Activated CD4-positive, alpha-beta T cell treated with anti-CD3 and anti-CD28 coated beads for 4 hours (primary cell): ENCODE results near the gene ARL11.

Experiments
- DNase-seq, 2 donors: peaks; one replicate each; pipeline ENCODE4 v3.0.0-alpha.2; 2020

ARL11 gene

DNA sequence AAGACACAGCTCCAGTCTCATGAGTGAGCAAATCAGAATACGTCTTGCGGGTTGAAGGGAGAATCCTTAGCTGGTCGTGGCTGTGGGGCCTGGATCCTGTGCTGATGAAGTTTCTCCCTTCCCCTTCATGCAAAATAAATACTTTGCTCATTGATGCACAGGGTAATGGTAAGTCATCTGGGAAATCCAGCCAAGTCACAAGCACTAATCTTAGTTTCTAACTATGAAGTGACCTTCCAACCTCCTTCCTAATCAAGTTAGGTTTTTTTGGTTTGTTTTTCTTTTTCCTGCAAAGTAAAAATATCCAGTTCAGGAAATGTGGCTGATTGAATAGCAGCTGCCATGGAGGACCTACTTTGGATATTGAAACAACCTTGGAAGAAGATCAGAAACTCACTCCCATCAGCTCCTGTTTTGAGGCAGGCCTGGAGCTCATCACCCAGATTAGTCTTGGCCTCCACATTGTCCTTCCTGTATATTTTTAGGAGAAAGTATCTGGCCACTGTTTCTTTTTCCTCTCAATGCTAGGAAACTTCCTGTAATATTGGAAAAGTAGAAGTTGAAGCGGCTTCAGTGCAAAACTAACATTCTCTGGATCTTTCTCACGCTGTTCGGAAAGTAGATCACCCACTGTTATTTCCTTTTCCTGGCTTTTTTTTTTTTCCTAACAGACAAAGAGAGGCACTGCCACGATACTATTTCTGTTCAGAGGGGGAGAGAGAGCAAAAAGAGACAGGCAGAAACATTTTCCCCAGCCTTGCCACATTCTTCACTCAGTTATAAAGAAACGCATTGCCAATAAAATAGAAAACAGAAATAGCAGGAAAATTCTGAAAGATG is 12.3 kb upstream of the ARL11 start:
- no peak for DNase-seq

DNA sequence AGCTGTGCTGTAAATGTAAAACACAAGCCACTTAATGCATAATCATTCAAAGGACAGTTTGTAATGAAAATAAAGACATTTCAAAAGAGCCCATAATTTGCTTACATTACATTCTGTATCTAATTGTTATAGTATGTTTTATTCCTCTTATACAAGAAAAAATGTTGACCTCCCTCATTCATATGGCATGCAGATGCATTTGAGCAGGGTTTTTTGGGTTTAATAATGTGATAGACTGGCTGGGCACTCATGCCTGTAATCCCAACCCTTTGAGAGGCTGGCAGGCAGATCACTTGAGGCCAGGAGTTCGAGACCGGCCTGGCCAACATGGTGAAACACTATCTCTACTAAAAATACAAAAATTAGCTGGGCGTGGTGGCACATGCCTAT is 11.6 kb upstream of the ARL11 start:
- DNase-seq, result no peak

DNA sequence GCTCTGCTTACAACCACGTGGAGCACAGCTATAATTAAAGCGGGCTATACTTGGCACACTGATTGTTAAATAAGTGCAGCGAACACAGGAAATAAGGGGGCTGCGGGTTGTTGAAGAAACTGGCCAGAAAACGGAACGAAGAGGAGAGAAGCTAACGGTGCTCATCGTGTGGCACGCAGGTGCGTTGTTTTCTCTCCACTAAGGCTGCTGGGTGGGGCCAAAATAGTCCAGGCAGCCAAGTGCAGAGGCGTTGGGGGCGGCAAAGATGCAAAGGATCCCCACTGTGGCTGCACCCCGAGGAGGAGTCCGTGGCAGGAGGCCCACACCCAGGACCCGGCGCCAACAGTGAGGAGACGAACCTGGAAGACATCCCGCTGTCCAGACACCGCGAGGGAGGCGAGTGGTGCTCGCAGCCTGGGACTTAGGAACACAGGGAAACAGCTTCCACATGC is 8.1 kb upstream of the ARL11 start:
- no peak for DNase-seq

DNA sequence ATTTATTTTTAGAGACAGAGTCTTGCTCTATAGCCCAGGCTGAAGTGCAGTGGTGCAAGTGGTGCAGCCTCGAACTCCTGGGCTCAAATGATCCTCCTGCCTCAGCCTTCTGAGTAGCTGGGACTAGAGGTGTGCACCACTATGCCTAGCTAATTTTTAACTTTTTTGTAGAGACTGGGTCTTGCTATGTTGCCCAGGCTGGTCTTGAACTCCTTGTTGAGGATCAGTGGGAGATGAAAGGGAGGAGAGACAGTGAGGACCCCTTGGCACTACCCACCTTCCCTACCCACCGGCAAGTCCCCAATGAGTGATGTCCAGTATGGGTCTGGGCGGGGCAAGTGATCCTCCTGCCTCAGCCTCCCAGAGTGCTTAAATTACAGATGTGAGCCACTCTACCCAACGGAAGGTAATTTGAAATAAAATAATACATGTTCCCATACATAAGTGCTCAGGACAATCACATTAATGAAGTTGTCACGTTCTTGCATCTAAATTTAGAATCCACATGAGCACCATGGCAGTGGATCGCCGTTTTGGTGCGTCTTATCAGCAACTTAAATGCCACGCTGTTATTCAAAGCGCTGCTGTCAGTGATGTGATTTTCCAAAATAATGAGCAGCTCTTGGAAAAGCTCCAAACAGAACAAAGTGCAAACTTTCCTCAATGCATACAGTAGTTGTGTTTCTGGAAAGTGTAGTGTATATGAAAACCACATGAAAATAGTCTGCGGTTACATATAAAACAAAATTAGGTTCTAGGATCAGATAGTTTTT is 5.9 kb upstream of the ARL11 start:
- DNase-seq, result no peak

DNA sequence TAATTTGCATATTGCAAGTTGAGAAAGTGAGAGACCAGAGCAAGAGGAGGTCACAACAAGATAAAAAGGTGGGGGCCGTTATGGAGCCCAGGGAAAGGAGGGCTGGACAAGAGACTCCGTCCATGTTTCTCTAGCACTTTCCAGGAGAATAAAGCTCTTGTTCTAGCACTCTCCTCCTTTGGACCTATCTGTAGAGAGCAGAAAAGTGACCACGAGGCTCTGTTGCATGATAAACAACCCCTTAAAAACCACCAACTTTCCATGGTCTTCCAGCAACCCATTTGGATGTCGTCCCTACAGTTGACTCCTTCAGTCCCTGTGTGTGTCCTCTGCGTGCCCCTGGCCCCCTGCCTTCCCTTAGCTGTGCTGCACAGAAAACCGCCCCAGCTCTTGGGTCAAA is 4.1 kb upstream of the ARL11 start:
- DNase-seq, result no peak

DNA sequence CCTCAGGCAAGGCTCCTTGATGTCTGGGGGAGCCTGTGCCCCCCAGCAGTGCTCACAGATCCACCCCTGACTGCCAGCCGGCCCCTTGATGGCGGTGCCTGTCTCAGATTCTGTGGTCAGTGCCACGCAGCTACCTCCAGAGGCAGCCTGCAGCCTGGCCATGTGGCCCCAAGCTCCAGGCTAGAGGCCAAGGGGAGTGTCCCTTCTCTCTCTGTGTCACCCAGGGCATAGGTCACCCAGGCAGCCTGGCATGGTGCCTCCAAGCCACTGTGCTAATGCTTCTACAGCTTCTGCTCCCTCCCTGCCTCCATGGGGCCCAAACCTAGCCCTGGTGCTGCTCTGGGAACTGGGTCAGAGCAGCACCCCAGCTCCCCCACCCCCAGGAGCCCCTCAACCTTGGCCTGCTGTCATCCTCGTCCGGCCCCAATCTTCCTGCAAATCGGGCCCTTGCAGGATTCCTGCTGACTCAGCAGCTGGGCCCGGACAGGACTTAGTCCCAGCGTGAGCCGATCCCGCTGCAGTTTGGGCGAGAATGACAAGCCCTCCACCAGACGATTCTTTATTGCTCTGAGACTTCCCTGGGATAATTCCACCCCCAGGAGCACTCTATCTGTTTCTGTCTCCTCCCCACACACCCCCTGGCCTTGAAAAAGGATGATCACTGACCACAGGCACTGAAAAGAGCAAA is 2.8 kb upstream of the ARL11 start:
- DNase-seq, result no peak

DNA sequence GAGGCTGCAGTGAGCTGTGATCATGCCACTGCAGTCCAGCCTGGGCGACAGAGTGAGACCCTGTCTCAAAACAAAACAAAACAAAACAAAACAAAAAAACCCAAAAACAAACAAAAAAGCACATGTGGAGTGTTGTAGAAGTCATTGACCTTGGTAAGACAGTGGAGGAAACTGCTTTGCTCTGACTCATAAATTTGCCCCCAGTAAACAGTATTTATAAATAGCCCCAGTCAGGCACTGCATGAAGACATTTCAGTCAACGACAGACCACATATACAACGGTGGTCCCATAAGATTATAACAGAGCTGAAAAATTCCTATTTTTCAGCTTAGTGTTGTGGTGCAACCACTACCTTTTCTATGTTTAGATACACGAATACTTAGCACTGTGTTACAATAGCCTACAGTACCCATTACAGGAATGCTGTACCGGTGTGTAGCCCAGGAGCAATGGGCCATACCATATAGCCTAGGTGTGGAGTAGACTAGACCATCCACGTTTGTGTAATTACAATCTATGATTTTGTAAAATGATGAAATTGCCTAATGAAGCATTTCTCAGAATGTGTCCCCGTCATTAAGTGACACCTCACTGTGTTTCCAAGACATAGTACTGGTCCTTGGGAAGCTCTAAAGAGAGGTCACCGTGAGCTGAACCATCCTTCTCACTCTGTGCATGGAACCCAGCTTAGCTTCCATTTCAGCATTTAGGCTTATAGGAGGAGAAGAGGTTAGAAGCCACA is 1.1 kb downstream of the ARL11 start:
- no peak for DNase-seq

DNA sequence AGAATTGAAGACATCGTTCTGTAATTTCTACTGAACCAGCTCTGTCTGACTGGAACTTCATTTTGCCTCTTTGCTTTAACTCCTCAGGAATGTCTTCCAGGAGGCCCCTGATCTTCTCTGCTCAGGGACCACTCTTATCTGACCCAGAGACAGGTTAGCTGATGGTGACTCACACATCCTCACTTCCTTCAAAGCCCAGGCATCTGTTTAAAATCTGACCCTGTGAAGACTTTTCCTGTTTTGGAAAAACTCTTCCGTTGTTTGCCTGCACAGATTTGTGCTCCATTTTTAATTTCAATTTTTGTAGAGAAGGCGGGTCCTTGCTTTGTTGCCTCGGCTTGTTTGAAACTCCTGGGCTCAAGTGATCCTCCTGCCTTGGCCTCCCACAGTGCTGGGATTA is 1.6 kb downstream of the ARL11 start:
- DNase-seq, result no peak

DNA sequence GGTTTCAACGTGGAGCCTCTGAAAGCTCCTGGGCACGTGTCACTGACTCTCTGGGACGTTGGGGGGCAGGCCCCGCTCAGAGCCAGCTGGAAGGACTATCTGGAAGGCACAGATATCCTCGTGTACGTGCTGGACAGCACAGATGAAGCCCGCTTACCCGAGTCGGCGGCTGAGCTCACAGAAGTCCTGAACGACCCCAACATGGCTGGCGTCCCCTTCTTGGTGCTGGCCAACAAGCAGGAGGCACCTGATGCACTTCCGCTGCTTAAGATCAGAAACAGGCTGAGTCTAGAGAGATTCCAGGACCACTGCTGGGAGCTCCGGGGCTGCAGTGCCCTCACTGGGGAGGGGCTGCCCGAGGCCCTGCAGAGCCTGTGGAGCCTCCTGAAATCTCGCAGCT is 2.3 kb downstream of the ARL11 start:
- DNase-seq, result no peak

DNA sequence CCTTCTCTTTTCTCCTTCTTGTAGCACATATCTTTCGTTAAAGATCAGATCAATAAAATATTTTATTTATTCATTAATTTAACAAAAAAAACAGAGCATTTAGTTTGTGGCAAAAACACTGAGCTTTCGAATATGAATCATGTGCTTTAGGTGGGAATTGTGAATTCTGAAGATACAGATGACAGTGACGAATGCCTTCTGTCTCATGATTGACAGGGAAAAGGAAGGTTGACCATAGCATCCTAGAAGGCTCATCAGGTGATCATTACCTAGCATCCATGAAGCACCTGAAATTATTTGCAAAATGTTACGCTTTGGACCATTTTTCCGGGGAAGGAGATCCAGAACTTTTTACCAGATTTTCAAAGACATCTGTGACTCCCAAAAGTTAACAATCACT is 3.8 kb downstream of the ARL11 start:
- no peak for DNase-seq

DNA sequence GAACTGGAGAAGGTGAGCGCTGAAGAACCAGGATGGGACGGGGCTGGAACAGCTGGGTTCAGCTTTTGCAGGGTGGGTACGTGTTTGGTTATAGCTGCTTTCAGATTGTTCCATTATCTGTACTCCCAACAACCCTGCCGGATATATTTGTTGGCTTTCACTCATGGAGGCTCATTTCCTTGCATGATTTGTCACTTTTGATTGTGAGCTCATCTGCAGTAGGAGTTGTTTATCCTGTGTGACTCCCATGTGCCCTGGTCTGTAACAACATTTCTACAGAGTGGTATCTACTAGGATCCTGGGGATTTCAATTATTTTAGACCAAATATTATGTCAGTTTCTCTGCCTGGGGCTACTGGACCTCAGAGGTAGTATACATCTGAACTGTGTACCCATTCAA is 5.4 kb downstream of the ARL11 start:
- no peak for DNase-seq

DNA sequence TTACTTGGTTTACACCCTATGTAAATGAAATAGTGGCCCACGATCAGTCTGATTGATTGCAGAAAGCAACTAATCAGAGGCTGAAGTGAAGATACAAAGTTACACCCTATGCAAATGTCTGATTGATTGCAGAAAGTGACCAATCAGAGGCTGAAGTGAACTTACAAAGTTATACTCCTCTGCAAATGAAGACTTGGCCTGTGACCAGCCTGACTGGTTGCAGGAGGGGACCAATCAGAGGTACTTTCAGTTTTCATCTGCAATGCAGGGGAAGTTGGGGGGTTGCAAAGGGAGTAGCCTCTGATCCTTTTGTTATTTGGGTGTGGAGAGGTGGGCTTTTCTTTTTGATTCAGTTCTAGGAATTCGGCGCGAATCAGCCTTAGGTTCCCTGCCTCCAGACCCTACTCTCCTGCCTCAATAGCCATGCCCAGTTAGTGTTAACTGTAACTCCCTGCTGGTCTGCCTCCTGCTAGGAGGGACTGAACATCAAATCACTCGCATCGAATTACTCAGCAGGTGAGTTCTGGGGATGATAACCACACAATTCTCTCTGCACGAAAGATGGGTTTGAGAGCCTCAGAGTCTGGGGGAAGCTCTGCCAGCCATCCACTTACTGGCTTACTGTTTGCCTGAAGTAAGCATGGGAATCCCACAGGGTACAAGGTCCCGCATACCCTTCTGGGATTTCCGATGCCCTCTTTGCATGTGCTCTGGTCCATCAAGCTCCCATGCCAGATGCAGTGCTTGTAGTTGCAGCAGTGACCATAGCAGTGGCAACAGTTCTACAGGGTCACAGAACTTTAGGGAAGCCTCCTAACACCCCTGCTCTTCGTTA is 7.5 kb downstream of the ARL11 start:
- peak in 1 of 2 donors; percentile 18 for DNase-seq

DNA sequence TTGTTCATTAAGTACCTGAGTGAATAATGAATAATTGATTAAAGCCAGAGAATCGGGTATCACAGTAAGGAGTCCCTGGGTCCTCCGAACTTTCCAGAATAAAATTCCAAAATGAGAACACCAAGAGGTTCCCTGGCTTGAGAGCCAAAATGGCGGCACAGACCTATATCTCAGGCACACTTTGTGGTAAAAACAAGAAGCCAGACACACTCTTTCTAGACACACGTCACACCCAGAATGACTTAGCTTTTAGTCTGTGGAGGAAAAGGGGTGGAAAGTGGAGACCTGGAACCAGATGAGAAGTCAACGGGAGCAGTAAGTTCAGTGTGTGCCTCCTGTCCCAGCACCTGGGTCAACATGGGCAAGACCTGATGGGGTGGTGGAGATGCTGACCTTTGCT is 8.4 kb downstream of the ARL11 start:
- no peak for DNase-seq

DNA sequence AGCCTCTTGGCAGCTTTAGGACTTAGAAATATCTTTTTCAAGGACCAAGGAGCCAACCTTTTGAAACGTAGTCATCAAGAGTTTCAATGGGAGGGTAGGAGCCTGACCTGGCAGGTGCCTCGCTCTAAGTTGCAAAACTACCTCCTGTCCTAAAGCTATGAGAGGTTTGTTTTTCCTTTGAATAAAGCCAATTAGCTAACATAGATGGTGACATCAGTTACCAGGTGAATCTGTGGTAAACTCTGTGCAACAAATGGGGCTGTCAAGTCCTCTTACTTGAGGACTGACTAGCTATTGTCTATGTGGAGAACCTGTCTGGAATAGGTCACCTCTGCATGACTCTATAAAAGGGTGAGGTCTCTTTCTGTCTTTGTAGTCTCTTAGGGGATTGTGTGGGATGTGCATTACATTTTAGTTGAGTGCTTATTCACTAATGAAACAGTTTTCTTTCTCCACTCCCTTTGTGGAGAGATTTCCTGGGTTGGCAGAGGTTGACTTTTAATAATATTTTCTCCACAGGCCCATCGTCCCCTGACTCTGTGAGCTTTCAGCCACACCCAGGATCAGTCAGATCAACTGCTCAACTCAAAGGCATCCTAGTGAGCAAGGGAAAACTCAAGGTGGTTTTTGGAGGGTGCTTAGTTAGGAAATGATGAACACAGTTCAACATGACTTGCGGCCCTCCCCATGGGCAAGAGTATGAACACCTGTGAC is 9.9 kb downstream of the ARL11 start:
- no peak for DNase-seq

DNA sequence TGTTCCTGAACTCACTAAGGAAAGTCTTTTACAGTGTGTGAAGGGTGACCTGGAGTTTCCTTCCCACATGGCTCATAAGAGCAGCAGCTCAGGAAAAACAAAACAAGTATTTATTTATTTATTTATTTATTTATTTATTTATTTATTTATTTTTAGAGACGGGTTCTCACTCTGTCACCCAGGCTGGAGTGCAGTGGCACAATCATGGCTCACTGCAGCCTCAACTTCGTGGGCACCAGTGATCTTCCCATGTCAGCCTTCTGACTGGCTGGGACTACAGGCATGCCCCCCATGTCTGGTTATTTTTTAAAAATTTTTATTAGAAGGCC is 10.4 kb downstream of the ARL11 start:
- no peak for DNase-seq

DNA sequence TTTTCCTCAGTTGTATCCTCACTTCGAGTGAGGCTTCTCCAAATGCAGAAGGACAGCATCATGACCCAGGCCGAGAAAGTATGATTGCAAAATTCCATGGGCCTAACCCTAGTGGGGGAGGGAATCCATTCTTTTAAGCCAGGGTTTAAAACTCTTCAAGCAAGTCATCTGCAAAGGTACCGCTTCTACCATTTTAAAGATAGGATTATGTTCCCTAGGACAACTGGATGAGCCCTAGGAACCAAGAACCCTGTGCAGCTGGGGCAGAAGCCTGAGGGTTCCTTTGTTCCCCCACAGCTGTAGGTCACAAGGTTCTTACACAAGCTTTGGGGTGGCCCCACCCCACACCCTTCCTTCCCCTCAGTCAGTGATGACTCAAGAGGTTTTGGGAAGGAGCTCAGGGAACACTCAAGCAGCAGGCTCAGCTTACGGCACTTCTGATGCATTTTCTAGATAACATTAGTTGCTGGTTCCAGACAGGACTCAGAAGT is 13.5 kb downstream of the ARL11 start:
- DNase-seq, result no peak

DNA sequence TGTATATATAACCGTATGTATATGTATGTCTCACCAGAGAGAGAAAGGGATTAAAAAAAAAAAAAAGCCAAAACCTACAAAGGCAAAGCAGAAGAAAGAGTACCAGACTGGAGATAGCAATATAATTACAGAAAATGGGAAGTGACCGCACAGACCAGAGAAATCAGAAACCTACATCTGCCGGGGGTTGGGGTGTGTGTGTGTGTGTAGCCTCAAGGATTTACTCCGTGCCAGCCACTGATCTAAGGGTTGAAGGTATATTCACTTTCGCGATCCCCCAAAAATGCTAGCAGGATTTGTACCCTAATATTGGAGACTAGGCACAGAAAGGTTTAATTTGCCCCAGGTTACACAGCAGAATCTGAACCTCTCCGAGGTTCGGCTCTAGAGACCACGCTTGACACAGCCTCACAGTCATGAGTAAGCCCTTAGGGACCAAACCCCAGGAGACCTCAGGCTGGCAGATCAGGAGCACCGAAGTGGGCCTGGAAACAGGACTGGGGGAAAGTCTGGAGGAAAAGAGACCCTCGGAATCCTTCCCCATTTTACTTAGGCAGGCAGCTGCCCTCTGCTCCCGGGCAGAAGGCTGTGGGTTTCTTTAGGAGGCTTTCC is 14.8 kb downstream of the ARL11 start:
- DNase-seq, result no peak

DNA sequence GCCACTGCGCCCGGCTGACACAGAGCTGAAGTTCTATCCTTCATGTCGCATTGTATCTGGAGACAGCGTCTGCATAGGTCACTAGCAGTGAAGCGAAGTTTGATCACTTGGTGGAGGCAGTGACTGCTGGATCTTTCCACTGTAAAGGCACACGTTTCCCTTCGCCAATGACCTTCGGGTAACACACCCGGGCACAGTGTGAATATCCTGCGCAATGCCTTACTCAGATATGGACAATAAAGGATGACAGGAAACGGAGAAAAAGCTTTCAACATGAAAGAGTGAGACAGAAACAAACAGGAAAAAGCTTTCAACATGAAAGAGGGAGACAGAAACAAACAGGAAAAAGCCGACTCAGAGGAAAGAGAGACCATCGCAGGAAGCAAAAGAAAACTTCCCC is 17.1 kb downstream of the ARL11 start:
- DNase-seq, result no peak

DNA sequence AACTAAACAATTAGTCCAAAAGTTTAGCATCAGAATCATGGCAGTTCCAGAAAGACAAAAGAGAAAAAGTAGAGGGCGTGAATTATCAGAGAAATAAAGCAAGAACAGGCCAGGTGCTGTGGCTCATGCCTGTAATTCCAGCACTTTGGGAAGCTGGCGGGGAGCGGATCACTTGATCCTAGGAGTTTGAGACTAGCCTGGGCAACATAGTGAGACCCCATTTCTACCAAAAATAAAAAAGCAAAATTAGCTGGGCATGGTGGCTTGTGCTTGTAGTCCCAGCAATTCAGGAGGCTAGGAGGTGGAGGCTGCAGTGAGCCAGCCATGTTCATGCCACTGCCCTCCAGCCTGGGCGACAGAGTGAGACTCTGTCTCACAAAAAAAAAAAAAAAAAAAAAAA is 18.4 kb downstream of the ARL11 start:
- no peak for DNase-seq

DNA sequence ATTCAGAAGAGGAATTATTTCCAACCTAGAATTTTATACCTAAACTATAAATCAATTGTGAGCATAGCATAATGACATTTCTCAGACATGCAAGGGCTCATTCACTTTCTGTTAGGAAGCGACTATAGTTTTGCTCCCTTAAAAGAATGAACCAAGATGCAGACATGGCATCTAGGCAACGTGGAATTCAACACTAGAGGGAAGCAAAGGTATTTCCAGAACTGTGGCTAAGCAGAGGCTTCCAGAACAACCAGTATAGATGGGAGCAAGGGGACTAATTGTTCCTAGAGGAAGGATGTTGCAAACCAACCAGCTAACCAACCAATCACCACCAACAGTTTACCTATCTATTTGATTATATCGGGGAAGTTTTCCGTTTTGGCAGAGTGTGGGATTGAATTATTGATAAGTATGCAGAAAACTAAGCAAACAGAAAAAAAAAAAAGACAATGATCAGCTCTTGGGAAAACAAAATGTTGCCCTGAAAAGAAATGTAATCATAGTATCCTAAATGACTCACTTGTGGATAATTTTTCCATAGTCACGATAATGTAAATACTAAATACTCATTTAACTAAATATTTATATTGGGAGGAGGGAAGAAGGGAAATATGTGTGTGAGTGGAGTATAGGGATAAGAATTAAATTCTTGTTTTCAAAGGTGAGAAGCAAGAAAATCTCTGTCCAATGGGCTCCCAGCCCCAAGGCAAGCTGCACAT is 21.1 kb downstream of the ARL11 start:
- DNase-seq, result no peak
